ENCODE measurements around the gene HECTD1.
"Not testable (repeated sequence)": the region's sequence is repeated elsewhere in the genome, so short reads cannot be mapped to it uniquely, and the experiment has no call there.

The HECTD1 gene

DNA sequence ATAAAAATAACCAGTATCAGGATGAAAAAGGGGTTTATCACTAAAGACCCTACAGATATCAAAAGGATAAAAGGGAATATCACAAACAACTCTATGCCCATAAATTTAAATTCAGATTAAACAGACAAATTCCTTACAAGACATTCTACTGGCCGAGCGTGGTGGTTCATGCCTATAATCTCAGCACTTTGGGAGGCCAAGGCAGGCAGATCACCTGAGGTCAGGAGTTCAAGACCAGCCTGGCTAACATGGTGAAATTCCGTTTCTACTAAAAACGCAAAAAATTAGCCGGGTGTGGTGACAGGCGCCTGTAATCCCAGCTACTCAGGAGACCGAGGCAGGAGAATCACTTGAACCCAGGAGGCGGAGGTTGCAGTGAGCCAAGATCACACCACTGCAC, 15.0 kb downstream of the HECTD1 start:
- DNase-seq, result not testable (repeated sequence)

GRCh38 chr14:31190717-31191263, 16.8 kb downstream of the HECTD1 start:
- DNase-seq, result no peak

DNA sequence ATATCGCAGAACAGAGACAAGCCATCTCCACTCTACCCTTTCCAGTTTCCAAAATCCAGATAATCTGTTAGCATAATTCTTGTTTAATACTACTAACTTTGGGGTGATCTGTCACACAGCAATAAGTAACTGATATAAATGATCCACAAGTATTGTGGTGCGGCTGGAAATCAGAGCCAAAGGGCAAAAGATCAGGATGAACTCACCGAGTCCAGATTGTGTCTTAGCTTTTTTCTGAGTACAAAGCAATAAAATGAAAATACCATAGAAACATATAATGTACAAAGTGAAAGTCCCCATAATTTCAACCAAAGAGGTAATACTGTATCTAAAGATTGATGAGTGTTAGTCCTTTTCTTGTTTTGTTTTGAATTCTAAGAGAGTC, 17.4 kb downstream of the HECTD1 start:
- no peak for DNase-seq

DNA sequence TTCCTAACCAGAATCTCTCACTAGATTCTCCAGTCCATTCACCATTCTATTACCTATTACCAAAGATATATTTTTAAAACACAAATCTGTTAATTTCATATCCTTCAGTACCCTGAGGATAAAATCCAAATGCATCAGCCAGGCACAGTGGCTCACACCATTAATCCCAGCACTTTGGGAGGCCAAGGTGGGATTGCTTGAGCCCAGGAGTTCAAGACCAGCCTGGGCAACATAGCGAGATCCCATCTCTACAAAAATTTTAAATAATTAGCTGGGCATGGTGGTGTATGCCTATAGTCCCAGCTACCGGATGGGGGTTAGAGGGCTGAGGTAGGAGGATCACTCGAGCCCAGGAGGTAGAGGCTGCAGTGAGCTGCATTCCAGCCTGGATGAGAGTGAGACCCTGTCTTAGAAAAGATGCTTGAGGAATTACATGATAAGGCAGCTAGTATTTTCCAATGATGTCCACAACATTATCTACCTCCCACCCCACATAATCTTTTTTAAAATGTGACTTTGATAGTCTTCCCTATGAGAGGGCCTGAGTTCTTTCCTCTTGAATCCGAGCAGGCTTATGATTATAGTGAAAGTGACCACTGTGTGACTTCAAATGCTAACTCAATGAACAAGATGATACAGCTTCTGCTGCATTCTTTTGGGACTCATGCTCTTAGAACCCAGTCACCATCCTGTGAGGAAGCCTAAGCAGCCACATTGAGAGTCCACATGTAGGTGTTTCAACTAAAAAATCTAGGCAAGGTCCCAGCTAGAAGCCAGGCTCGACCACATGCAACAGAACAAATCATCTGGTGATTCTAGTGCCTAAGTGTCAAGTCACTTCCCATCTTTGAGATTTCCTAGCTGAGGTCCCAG, 18.0 kb downstream of the HECTD1 start:
- DNase-seq, result no peak

- DNase-seq, result no peak
These were observed 18.8 kb downstream of the HECTD1 start for GRCh38 chr14:31188744-31189143.

- not testable (repeated sequence) for DNase-seq
These were observed 25.6 kb downstream of the HECTD1 start for GRCh38 chr14:31182016-31182415.

GRCh38 chr14:31181271-31181670, 26.3 kb downstream of the HECTD1 start:
- DNase-seq, result no peak

- no peak for DNase-seq
These were observed 27.1 kb downstream of the HECTD1 start for GRCh38 chr14:31180299-31181051.

DNA sequence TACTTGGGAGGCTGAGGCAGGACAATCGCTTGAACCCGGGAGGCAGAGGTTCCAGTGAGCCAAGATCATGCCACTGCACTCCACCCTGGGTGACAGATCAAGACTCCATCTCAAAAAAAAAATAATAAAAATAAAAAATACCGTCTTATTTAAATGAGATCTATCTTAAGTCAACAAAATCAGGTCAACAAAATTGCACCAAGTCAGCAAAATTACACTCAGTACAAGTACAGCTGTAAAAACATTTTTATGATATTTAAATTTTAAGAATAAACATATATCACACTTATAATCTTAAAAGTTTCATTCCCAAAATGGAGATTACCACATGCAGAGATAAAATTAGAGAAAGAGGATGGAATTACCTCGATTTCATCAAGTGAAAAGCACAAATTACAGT, 33.2 kb downstream of the HECTD1 start:
- DNase-seq, result no peak

- DNase-seq, result no peak
These were observed 34.3 kb downstream of the HECTD1 start for GRCh38 chr14:31173120-31173837.

DNA sequence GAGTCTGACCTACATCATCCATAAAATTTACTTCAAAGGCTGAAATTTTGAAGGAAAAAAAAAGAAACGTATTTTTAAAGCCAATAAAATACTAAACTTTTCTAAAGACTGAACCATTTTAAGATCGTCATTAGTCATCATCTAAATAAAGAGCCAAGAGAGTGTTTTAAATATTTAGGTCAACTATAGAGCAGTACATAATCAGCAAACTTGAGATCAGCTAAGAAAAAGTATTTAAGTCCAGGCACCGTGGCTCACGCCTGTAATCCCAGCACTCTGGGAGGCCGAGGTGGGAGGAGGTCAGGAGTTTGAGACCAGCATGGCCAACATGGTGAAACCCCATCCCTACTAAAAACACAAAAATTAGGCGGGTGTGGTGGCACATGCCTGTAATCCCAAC, 35.5 kb downstream of the HECTD1 start:
- no peak for DNase-seq

DNA sequence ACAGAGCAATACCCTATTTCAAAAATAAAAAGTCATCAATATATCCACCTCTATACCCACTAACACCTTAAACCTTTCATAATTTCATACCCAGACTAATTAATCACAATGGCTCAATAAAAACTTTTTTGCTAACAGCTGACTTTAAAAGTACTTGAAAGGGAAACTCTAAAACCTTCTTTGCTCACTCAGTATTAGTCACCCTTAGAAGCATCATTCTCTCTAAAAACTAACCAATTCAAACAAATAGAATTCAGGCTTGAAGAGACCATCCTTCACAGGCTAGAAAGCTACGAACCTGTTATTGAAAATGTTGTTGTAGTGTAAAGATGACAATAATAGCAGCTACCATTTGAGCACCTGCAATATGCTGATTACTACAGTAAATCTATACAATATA, 37.2 kb downstream of the HECTD1 start:
- DNase-seq, result no peak

DNA sequence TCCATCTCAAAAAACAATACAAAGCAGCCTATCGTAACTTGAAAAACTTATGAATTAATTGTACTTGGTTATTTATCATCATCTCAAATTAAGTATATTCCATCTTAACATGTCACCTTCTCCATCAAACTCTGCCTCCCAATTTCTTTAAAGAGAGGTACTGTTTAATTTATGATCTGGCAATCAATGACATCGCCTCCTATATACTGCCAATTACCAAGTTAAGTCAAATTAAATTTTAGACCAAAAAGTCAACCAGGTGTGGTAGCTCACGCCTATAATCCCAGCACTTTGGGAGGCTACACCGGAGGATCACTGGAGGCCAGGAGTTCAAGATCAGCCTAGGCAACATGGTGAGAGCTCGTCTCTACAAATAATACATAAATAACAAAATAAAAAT, 37.7 kb downstream of the HECTD1 start:
- no peak for DNase-seq

GRCh38 chr14:31167032-31167431, 40.6 kb downstream of the HECTD1 start:
- no peak for DNase-seq

DNA sequence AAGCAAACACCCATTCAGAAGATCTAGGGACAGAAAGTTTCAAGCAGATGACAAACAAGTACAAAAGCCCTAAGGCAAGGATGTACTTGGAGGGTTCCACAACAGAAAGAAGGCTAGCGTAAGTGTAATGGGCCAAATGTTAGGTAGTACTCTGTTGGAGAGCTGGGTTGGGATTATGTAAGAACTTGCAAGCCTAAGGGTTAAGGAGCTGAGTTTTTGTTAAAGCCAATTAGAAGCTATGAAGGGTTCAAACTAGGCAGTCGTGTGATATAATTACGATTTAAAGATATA, 41.4 kb downstream of the HECTD1 start:
- no peak for DNase-seq

DNA sequence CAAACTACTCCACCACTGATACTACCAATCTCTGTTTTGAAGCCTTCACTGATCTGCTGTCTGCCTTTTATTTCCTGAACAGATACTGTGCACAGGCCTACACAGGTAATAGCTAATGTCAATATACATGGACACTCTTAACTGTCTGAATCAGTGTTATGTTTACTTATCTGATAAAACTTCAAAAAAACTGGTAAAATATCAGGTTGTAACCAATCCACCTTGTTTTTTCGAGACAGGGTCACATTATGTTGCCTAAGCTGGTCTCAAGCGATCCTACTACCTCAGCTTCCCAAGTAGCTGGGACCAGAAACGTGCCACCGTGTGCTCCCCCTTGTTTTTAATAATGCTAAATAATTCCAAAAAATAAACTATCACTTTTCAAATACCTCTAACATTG, 43.5 kb downstream of the HECTD1 start:
- DNase-seq, result no peak

DNA sequence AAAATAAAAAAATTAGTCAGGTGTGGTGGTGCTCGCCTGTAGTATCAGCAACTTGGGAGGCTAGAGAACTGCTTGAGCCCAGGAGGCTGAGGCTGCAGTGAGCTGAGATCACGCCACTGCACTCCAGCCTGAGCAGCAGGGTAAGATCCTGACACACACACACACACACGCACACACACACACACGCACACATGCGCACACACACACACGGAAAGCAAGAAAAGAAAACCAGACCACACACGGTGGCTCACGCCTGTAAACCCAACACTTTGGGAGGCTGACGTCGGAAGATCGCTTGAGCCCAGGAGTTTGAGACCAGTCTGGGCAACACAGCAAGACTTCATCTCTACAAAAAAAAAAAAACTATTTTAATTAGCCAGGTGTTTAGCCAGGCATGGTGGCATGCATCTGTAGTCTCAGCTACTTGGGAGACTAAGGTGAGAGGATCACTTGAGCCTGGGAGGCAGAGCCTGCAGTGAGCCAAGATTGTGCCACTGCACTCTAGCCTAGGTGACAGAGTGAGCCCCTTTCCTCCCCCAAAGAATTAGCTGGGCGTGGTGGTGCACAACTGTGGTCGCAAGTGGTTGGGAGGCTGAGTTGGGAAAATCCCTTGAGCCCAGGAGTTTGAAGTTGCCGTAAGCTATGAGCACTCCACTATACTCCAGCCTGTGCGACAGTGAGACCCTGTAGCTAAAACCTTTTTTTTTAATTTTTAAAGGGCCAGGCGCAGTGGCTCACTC, 44.5 kb downstream of the HECTD1 start:
- DNase-seq, result no peak

DNA sequence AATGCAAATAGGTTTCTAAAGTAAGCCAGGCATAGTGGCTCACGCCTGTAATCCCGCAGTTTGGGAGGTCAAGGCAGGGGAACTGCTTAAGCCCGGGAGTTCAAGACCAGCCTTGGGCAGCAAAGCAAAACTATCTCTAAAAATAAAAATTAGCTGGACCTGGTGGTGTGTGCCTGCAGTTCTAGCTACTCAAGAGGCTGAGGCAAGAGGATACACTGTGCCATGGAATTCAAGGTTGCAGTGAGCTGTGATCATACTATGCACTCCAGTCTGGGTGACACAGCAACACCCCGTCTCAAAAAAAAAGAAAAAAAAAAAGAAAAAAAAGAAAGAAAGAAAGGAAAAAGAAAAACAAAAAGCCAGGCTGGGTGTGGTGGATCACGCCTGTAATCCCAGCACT, 46.3 kb downstream of the HECTD1 start:
- no peak for DNase-seq

GRCh38 chr14:31159682-31160296, 47.8 kb downstream of the HECTD1 start:
- no peak for DNase-seq

- DNase-seq, result no peak
These were observed 52.6 kb downstream of the HECTD1 start for GRCh38 chr14:31154956-31155355.

GRCh38 chr14:31142455-31143087, 65.0 kb downstream of the HECTD1 start:
- no peak for DNase-seq
